WTC11 (cell line): ENCODE measurements around the gene ZNF429. TPM values are rescaled to one million over a fixed set of nuclear protein-coding genes. Genes with fewer than 3 reads are reported as not detected.

Experiments used
- ATAC-seq: fragments of 200-7000 bp; cut with Tn5 transposase; 2 replicates; pipeline ENCODE4 v1.10.0; 2021; ENCODE audit warnings: mild to moderate bottlenecking, moderate library complexity
- CTCF ChIA-PET: fragments of 300-600 bp; sonication (Branson Sonifier 250); formaldehyde crosslinking; loops from one replicate; lab custom pipeline; 2021; ENCODE audit warnings: antibody characterized with exemption; lab: Charles Lee
- POLR2A ChIA-PET: fragments of 350-600 bp; sonication (Branson Sonifier 250); formaldehyde crosslinking; loops from one replicate; lab custom pipeline; 2021; ENCODE audit warnings: antibody characterized with exemption; lab: Charles Lee
- DNase-seq: peaks from one replicate; pipeline ENCODE4 v3.0.0; 2021; ENCODE audit warnings: low spot score
- H3K27ac Mint-ChIP-seq: 2 replicates; pipeline ENCODE4 v1.8.0; 2021; ENCODE audit warnings: mixed read lengths
- H3K27me3 Mint-ChIP-seq: 2 replicates; pipeline ENCODE4 v1.8.0; 2021; ENCODE audit warnings: low read depth, mild to moderate bottlenecking, moderate library complexity, mixed read lengths
- H3K36me3 Mint-ChIP-seq: 2 replicates; pipeline ENCODE4 v1.8.0; 2021; ENCODE audit warnings: mixed read lengths
- H3K4me1 Mint-ChIP-seq: 2 replicates; pipeline ENCODE4 v1.8.0; 2022; ENCODE audit warnings: mixed read lengths
- H3K4me3 Mint-ChIP-seq: 2 replicates; pipeline ENCODE4 v1.8.0; 2021; ENCODE audit warnings: mild to moderate bottlenecking, moderate library complexity, mixed read lengths
- H3K9me3 Mint-ChIP-seq: 2 replicates; pipeline ENCODE4 v1.8.0; 2021; ENCODE audit warnings: mixed read lengths
- AFF4 ChIP-seq: sonication (generic); formaldehyde crosslinking; IDR thresholded peaks from 2 replicates; pipeline ENCODE4 v1.8.1; 2023; ENCODE audit warnings: mild to moderate bottlenecking, missing genetic modification reagents, borderline replicate concordance
- ATF2 ChIP-seq: sonication (generic); formaldehyde crosslinking; IDR thresholded peaks from 2 replicates; pipeline ENCODE4 v1.8.1; 2022; ENCODE audit warnings: low read depth, missing genetic modification reagents, borderline replicate concordance
- ATF3 ChIP-seq: sonication (generic); formaldehyde crosslinking; conservative IDR thresholded peaks from 2 replicates; pipeline ENCODE4 v1.8.1; 2022; ENCODE audit warnings: mild to moderate bottlenecking, missing genetic modification reagents
- CREB1 ChIP-seq: sonication (generic); formaldehyde crosslinking; IDR thresholded peaks from 2 replicates; pipeline ENCODE4 v1.8.0; 2023; ENCODE audit warnings: mild to moderate bottlenecking, missing genetic modification reagents
- CREM ChIP-seq: sonication (generic); formaldehyde crosslinking; IDR thresholded peaks from 2 replicates; pipeline ENCODE4 v1.8.1; 2022; ENCODE audit warnings: mild to moderate bottlenecking, missing genetic modification reagents, moderate library complexity
- FOXP4 ChIP-seq: sonication (generic); formaldehyde crosslinking; IDR thresholded peaks from 2 replicates; pipeline ENCODE4 v1.8.0; 2022; ENCODE audit warnings: mild to moderate bottlenecking, missing genetic modification reagents
- MLX ChIP-seq: sonication (generic); formaldehyde crosslinking; IDR thresholded peaks from 2 replicates; pipeline ENCODE4 v1.8.1; 2023; ENCODE audit warnings: mild to moderate bottlenecking, missing genetic modification reagents, moderate library complexity
- MYBL2 ChIP-seq: sonication (generic); formaldehyde crosslinking; IDR thresholded peaks from 2 replicates; pipeline ENCODE4 v1.8.1; 2023; ENCODE audit warnings: mild to moderate bottlenecking, moderate library complexity, missing genetic modification reagents
- NFATC4 ChIP-seq: fragments of 250-450 bp; sonication (Bioruptor Pico); IDR thresholded peaks from 2 replicates; pipeline ENCODE4 v1.9.0; 2021; ENCODE audit warnings: mild to moderate bottlenecking
- NR2C2 ChIP-seq: sonication (generic); formaldehyde crosslinking; IDR thresholded peaks from 2 replicates; pipeline ENCODE4 v1.8.0; 2022; ENCODE audit warnings: mild to moderate bottlenecking, missing genetic modification reagents
- OVOL2 ChIP-seq: fragments of 250-450 bp; sonication (Bioruptor Pico); IDR thresholded peaks from 2 replicates; pipeline ENCODE4 v1.9.0; 2021; ENCODE audit warnings: mild to moderate bottlenecking, borderline replicate concordance
- SMAD4 ChIP-seq: sonication (generic); formaldehyde crosslinking; IDR thresholded peaks from 2 replicates; pipeline ENCODE4 v1.8.0; 2022; ENCODE audit warnings: mild to moderate bottlenecking, missing genetic modification reagents
- STAT6 ChIP-seq: sonication (generic); formaldehyde crosslinking; conservative IDR thresholded peaks from 2 replicates; pipeline ENCODE4 v1.8.1; 2023; ENCODE audit warnings: mild to moderate bottlenecking, low read depth, missing genetic modification reagents, moderate library complexity
- TEAD1 ChIP-seq: sonication (generic); formaldehyde crosslinking; IDR thresholded peaks from 2 replicates; pipeline ENCODE4 v1.8.0; 2022; ENCODE audit warnings: mild to moderate bottlenecking, missing genetic modification reagents
- ZNF219 ChIP-seq: sonication (generic); formaldehyde crosslinking; IDR thresholded peaks from 2 replicates; pipeline ENCODE4 v1.8.0; 2023; ENCODE audit warnings: missing genetic modification reagents, mild to moderate bottlenecking, borderline replicate concordance
- ZNF532 ChIP-seq: fragments of 250-450 bp; sonication (Bioruptor Pico); IDR thresholded peaks from 2 replicates; pipeline ENCODE4 v1.9.0; 2021; ENCODE audit warnings: mild to moderate bottlenecking, borderline replicate concordance
- total RNA-seq: library from RNA; stranded (reverse); gene quantifications from 3 replicates; pipeline ENCODE4 v1.2.3, GENCODE V29; 2021

ZNF429 gene
- total RNA-seq, 1 experiment from 2014 or later: 9.2 TPM

GRCh38 chr19:21588065-21588601, 82.7 kb downstream of the ZNF429 start (continued):
- TF ChIP-seq ATF3 (CRISPR knock-in tag): no peak
- TF ChIP-seq CREB1 (CRISPR knock-in tag): no peak

GRCh38 chr19:21590867-21591266, 85.5 kb downstream of the ZNF429 start:
- Mint-ChIP-seq H3K9me3 (peaks cover 64% of the 10 kb centered on the region), H3K4me1 (0 out of 2 replicates have a peak, but pooled peaks cover 3% of the 10 kb centered on the region), H3K36me3 (peaks cover 32% of the 10 kb centered on the region), H3K4me3 (no peak overlapping the region), H3K27ac (no peak overlapping the region), H3K27me3 (peaks cover 18% of the 10 kb centered on the region)
- CTCF ChIA-PET: no interaction called here
- TF ChIP-seq NFATC4 (CRISPR knock-in tag) (no peak), NR2C2 (CRISPR knock-in tag) (no peak), ATF3 (CRISPR knock-in tag) (no peak), FOXP4 (CRISPR knock-in tag) (no peak), MYBL2 (CRISPR knock-in tag) (no peak), ZNF219 (CRISPR knock-in tag) (no peak), AFF4 (CRISPR knock-in tag) (no peak), SMAD4 (CRISPR knock-in tag) (no peak), OVOL2 (CRISPR knock-in tag) (no peak)
- ATAC-seq: no peak
- DNase-seq: no peak
- POLR2A ChIA-PET: no interaction called here

GRCh38 chr19:21593008-21593481, 87.6 kb downstream of the ZNF429 start:
- CTCF ChIA-PET: no interaction called here
- Mint-ChIP-seq H3K27me3 (peaks cover 8% of the 10 kb centered on the region), H3K4me1 (0 out of 2 replicates have a peak, but pooled peaks cover 3% of the 10 kb centered on the region), H3K9me3 (peaks cover 83% of the 10 kb centered on the region), H3K4me3 (no peak overlapping the region), H3K27ac (no peak overlapping the region), H3K36me3 (peaks cover 38% of the 10 kb centered on the region)
- POLR2A ChIA-PET: no interaction called here
- DNase-seq (no peak), ATAC-seq (no peak)
- TF ChIP-seq STAT6 (CRISPR knock-in tag): no peak
- TF ChIP-seq MLX (CRISPR knock-in tag): no peak
- no peak for TF ChIP-seq CREM (CRISPR knock-in tag)
- TF ChIP-seq ATF2 (CRISPR knock-in tag): no peak
- TF ChIP-seq TEAD1 (CRISPR knock-in tag): no peak
- no peak for TF ChIP-seq ZNF532 (CRISPR knock-in tag)
